HepG2 (cell line): Measurements from ENCODE around the gene CKAP2L. TPM values are rescaled to one million over a fixed set of nuclear protein-coding genes. Genes with fewer than 3 reads are reported as not detected.

ENCODE experiments used
- AHDC1 ChIP-seq: sonication (generic); formaldehyde crosslinking; IDR thresholded peaks from 2 replicates; pipeline ENCODE4 v1.5.1; 2020; ENCODE audit warnings: mild to moderate bottlenecking, missing genetic modification reagents, borderline replicate concordance
- ARID2 ChIP-seq: sonication (generic); formaldehyde crosslinking; IDR thresholded peaks from 2 replicates; pipeline ENCODE4 v1.8.1; 2022; ENCODE audit warnings: mild to moderate bottlenecking, missing genetic modification reagents, borderline replicate concordance
- ELF3 ChIP-seq: IDR thresholded peaks from 2 replicates; pipeline ENCODE4 v1.6.1; 2016; ENCODE audit warnings: missing genetic modification reagents, missing compliant biosample characterization
- HDAC1 ChIP-seq: sonication (generic); formaldehyde crosslinking; IDR thresholded peaks from 2 replicates; pipeline ENCODE4 v1.5.1; 2020; ENCODE audit warnings: mild to moderate bottlenecking, missing genetic modification reagents
- IKZF5 ChIP-seq: IDR thresholded peaks from 2 replicates; pipeline ENCODE4 v1.6.1; 2018; ENCODE audit warnings: missing genetic modification reagents, mild to moderate bottlenecking, missing compliant biosample characterization
- RXRB ChIP-seq: IDR thresholded peaks from 2 replicates; pipeline ENCODE4 v1.6.1; 2016; ENCODE audit warnings: borderline replicate concordance, missing genetic modification reagents, missing compliant biosample characterization
- TCF7 ChIP-seq: sonication (generic); IDR thresholded peaks from 2 replicates; pipeline ENCODE4 v1.6.1; 2016; ENCODE audit warnings: antibody characterized with exemption, low read depth
- ZGPAT ChIP-seq: IDR thresholded peaks from 2 replicates; pipeline ENCODE4 v1.6.1; 2016; ENCODE audit warnings: mild to moderate bottlenecking
- ZHX1 ChIP-seq: sonication (generic); formaldehyde crosslinking; IDR thresholded peaks from 2 replicates; pipeline ENCODE4 v1.8.1; 2022; ENCODE audit warnings: low read depth, mild to moderate bottlenecking, missing genetic modification reagents
- ZNF780A ChIP-seq: sonication (generic); formaldehyde crosslinking; IDR thresholded peaks from 2 replicates; pipeline ENCODE4 v1.8.0; 2022; ENCODE audit warnings: mild to moderate bottlenecking, missing genetic modification reagents, moderate library complexity
- ZZZ3 ChIP-seq: sonication (generic); formaldehyde crosslinking; IDR thresholded peaks from 2 replicates; pipeline ENCODE4 v1.4.0; 2020; ENCODE audit warnings: missing genetic modification reagents, mild to moderate bottlenecking, borderline replicate concordance
- polyA plus RNA-seq, 8 experiments: library from polyadenylated mRNA; depleted of rRNA in 3 of 8; stranded (reverse) in 7 of 8; unstranded in 1 of 8; fragments of >200 nt; fragmentation: Illumina TruSeq in 4 of 8; extraction: Trizol in 4 of 8; gene quantifications; 2 replicates each; pipeline versions ENCODE4 v1.2.1 to v1.2.3, GENCODE V29; 2011 to 2016; ENCODE audit warnings: low read depth in 4 of 8, missing spikeins in 1 of 8, mixed read lengths in 1 of 8; ENCODE audit not compliant: insufficient read depth in 1 of 8
- total RNA-seq, 5 experiments: library from RNA; depleted of rRNA; stranded (reverse); fragments of >200 nt; fragmentation: Illumina TruSeq; extraction: Trizol; gene quantifications; 2 replicates each; pipeline ENCODE4 v1.2.3, GENCODE V29; 2016; ENCODE audit warnings: low read depth in 1 of 5

Gene CKAP2L
- total and polyA plus RNA-seq, 2 of the 13 experiments (the other 11 are each of a cell fraction or from before 2014, with no cell fraction given), result 7.1 to 9.5 TPM

GRCh38 chr2:112809112-112809511 lies 44.7 kb upstream of the CKAP2L start (continued):
- TF ChIP-seq ELF3 (no peak), RXRB (CRISPR knock-in tag) (peak; percentile 35; the same call in 1 of the 2 replicates), AHDC1 (peak; percentile 71; the same call in 1 of the 2 replicates), ZNF780A (CRISPR knock-in tag) (no peak), ZGPAT (CRISPR knock-in tag) (peak; percentile 51; the same call in 1 of the 2 replicates), ZHX1 (no peak), ZZZ3 (no peak), TCF7 (0 out of 2 replicates have a peak, but pooled peaks have one; percentile 4), HDAC1 (CRISPR knock-in tag) (no peak), ARID2 (CRISPR knock-in tag) (no peak), IKZF5 (CRISPR knock-in tag) (peak; percentile 52; the same call in 1 of the 2 replicates)
